Left lobe of liver (tissue), 2 donors: ENCODE measurements around the gene AOPEP. TPM values are rescaled to one million over a fixed set of nuclear protein-coding genes. Genes with fewer than 3 reads are reported as not detected.

ENCODE experiments used
- ATAC-seq: fragments of 200-7000 bp; cut with Tn5 transposase; one replicate; pipeline ENCODE4 v1.9.1; 2020; ENCODE audit warnings: mild to moderate bottlenecking, moderate library complexity
- DNase-seq: peaks from one replicate; pipeline ENCODE4 v3.0.0-alpha.2; 2020; ENCODE audit warnings: low spot score
- total RNA-seq: library from RNA; stranded (reverse); gene quantifications from one replicate; pipeline ENCODE4 v1.2.1, GENCODE V29; 2021
- donor health status: DM: no; HTN: no; CAD: no; lungs with moderate emphysema.
- donor health status: DM: no; HTN: yes; CAD: no.

AOPEP gene
- total RNA-seq, 1 donor from 2014 or later: 75.5 TPM

DNA sequence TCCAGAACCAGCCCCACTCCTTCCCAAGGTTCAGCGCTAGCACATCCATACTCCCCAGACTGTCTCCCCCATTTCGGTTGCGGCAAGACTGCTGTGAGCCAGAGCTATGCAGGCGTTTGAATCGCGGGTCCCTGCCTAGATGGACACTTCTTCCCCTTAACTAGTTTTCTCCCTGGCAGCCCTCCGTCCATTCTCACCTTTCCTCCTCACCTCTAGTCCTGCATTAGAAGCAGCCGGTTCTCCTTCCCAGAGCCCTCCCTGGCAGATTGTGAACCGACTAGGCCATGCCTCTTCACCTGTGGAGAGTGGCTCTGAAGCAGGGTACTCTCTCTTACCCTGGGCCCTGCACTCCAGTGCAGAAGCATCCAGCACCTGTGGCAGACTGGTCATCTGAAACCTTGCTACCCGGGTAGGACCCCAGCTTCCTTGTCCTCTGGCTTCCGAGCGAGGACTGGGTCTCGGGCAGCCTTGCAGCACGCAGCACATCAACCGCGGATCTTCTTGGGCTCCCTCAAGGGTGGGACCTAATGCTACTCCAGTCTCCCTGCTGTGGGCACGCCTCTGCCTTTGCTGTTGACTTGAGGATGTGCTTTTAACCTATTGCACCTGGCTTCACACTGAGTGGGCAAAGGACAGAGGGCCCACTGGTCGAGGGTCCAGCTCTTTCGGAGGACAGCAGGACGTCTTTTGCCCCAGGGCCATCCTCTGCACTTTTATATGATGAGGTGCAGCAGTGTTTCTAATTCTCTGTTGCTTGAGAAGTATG lies 183.6 kb downstream of the AOPEP start:
- DNase-seq (no peak), ATAC-seq (no peak)

DNA sequence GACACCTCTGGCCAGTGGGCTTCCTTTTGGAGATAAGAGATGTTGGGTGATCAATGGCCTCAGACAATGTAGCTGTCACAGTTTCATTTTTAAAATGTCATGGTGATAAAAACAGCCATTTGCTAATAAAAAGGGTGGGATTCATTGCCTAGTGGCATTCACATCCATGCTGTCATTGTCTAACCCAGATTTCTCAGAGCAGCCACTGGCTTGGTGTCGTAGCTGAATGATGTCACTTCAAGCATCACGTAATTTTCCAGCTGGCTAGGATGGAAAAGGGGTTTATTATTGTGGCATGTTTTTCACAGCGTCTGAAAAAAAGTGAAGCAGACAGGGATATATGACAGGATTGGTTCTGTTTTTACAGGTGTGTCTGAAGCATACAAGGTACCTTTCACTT lies 184.7 kb downstream of the AOPEP start:
- no peak for ATAC-seq
- no peak for DNase-seq

DNA sequence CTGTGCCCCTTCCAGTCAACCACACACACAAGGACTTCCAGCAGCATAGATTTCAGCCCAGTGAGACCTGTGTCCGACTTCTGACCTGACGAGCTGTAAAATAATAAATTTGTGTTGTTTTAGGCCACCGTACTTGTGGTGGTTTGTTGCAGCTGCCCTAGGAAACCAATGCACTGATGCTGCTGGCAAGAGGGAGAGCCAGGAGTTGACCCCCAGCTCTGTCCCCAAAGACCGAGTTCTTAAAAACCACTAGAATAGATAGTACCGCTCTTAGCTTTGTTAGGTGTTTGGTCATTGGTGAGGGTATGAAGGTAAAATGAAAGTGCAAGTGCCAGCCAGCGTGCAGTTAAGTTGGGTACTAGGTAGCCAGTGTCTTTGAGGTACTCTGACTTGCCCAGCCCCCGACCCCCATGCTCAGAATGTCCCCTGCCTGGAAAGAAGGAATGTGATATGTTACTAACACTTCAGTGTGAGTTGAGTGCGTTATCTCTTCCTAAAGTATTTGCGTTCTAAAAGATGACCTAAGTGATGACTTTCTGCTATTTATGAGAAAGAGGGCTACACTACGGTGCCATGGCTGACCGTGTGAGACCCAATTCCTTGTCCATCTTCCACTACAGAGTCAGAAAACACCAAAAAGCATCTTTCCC lies 185.6 kb downstream of the AOPEP start:
- ATAC-seq (no peak), DNase-seq (no peak)

DNA sequence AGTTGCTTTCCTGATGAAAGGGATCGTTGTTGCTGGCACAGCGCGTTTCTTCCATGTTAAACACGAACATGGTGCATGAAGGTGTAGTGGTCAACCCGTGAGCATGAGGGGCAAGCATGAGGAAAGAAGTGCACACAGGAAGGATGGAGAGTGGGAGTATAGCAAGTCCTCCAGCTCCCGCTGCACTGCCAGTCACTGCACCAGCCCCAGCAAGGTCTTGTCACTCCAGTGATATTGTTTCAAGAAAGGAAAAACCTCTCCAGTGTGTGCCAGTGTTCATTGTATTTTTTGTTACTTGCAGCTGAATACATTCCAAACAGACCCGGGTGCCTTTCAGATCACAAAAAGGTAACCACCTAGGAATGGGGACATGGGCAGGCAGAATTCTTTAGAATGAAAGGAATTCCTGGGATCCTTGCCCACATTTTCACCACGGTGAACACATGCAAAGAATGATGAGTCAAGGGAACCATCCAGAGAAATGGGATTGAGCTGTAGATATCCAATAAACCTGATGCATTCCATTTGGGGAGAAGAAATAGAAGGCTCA lies 186.3 kb downstream of the AOPEP start:
- ATAC-seq (no peak), DNase-seq (no peak)

DNA sequence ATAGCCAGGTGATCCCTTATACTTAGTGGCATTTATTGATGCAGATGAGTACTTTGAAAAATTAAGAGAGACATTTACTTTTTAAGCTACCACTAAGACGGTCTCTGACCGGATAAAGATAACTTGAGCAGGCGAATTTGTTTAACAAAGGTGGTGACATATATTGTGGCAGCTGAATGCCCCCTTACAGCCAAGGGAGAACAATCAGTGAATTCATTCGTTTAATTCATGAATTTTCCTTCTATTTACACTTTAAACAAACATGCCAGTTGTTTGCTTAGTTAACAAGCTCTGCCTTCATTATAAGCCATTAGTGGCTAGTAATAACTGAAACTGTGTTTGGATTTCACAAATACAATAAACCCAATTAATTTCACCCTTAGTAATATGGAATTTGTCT lies 187.1 kb downstream of the AOPEP start:
- ATAC-seq: no peak
- DNase-seq: no peak

DNA sequence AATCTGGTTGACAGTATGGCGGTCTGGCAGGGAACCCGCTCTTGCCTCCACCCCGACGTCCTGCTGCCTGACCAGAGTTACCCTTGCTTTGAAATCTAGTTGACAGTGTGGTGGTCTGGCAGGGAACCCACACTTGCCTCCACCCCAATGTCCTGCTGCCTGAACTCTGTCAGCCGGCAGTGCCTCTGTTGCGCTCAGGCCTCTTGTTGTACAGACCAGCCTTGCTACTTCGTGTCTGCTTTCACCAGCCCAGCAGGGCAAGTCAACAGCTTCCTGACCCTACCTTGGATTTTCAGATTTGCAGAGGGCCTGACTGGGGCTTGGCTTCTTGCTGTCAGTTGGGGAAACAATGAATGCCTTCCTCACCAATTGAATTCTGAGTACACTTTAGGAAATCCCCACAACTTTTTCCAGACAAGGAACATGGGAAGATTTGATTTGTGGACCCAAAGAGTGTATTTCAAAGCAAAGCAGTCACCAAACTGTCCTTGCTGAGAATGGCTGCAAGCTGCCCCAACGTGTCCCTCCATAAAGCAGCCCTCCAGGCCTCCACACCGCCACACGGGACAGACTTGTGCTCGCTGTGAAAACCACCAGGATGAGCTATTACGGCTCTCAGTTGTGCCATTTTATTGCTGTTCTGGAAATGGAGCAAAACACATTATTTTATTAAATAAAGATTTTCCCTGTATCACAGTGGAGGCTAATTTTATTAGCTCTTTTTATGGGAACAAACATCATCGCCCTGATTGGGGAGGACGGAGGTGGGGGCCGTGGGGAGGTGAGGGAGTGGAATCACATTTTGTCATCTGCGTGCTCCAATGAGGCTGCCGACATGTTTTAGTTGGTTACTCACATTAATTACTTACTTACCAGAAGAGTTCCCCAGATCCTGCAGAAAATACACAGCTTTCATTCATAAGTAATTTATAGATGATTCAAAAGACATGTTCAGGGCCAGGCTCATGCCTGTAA lies 189.3 kb downstream of the AOPEP start:
- DNase-seq: peak; percentile 15

DNA sequence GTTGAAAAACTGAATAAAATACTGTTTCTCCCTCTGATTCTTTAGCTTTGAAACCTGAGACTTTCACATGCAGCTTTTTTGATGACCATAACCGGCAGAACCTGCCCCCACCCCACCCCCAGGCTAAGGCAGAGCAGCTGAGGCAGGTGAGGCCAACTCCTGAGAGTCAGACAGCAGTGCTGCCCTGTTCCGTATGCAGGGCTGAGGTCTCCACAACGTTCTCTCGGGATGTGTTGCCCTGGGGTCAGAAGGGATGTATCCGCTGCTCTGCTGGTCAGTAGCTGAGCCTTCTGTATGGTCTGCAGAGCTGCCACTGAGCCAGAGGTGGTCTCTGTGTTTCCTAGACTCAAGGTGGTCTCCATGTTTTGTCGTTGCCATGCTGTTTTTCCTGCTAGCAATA lies 190.5 kb downstream of the AOPEP start:
- DNase-seq: peak; percentile 42

More for the DNA sequence above, 189.3 kb downstream of the AOPEP start:
- ATAC-seq: no peak

DNA sequence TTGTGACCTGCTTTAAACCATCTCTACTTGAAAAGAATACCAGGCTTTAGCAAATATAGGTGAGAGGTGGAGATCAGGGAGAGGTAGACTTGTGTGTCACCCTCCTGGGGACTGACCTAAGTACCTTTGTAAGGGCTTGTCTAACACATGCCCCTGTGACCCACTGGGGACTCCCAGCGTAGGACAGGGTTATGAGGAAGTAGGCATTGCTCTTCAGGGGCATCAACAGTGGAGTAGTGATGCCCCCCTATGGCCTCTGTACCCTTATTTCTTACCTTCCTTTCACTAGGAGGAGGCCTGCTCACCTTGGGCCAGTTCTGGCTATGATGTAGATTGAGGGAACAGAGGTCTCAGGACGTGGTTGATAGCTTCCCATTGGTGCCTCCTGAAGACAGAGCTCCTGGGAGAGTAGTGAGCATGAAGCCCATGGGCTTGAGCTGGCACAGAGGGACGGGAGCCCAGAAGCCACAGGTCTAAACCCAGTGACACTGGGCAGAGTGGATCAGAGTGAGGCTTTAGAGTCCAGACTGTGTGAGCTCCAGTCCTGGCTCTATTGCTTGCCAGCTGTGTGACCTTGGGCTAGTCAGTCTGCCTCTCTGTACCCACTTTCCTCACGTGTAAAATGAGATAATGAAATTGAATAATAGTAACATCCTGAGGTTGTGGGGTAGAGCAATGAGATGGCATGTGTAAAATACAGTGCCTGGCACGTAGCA lies 191.7 kb downstream of the AOPEP start:
- ATAC-seq (peak; percentile 11), DNase-seq (peak; percentile 31)

More for the DNA sequence above, 190.5 kb downstream of the AOPEP start:
- ATAC-seq: no peak

DNA sequence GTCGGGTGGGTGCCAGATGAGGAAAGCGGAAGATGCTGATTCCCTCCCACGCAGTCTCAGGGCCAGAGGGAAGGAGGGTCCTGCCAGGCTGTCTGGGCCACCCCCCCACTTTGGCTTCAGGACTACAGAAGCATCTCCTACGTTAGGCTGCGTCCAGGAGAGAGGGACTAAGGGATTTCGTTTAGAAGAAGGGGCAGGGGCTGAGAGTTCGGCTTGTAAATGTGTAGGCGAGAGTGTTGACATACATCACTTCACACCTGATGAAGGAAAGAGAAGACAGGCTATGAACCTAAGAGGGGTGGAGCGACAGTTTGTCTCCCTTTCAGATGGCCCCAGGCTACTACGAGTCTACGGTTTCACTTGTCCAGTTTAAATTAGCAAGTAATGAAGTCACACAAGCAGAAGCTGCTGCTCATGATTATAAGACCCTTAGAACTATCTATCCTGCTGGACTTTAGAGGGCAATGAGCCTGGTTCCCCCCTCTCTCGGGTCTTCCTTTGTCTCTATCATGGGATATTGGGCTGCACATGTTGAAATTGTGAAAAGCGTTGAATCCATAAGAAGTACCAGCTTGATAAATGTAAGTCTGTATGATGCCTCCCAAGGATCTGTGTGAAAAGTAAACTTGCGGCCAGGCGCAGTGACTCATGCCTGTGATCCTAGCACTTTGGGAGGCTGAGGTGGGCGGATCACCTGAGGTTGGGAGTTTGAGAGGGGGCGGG lies 193.0 kb downstream of the AOPEP start:
- peak; percentile 39 for DNase-seq
- ATAC-seq: no peak

DNA sequence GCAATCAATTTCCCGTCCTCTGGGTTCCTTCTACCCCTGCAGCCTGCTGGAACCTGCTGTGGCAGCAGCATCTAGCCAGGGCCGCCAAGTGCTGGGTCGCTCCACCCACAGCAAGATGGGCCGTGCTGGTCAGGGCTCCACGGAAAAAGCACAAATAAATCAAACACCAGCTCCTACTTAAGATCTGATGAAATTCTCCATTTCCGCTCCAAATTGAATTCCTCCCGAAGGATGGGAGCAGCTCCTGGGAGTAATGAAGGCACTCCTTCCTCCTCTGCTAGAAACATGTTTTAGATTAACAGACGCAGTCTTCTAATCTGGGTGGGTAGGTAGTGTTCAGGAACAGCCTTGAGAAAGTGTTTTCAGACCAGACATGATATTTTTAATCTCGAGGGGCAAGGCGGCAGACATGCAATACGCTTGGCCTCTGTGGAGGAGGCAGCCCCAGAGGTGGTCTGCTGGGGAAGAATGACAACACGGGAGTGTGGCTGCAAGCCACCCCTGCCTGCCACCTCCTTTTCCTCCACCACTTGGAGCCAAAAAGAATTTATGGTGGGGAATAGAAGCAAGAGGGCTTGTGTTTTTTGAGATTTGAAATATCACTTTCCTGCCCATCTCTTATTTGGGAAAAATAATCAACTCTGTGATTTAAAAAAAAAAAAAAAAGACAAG lies 194.1 kb downstream of the AOPEP start:
- DNase-seq: no peak
- no peak for ATAC-seq

DNA sequence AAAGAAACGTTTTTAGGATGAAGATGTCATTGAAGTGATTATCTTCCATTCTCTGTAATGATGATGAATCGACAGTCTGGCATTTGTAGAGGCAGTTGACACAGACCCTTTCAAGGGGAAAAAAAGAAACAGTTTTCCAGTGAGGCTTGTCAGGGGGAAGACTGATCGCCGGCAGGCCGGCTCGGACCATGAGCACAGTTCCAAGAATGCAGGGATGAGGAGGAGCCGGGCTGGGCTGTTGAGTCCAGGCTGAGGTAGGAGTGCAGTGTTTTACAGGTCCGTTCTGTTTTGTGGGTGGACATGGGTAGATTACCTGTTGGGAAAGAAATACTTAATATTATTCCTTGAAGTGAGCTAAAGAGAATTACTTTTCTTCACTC lies 194.6 kb downstream of the AOPEP start:
- DNase-seq (no peak), ATAC-seq (no peak)

DNA sequence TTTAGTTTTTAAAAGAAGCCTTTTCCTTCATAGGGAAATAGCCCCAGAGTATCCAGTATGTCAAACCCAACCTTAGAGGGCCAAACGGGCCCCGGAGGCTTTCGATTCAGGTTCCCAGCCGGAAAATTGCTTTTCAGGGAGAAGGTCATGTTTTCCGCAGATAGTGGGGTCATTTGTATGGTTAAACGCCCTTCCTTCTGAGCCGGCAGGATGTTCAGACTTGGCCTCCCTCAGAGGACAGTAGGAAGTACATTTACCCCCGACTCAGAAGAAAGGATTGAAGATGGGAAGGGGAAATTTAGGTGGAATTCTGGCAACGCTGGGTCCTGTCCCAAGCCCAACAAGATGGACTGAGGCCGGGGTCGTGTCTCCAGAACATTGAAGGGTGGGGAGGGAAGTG lies 195.2 kb downstream of the AOPEP start:
- no peak for ATAC-seq
- no peak for DNase-seq

DNA sequence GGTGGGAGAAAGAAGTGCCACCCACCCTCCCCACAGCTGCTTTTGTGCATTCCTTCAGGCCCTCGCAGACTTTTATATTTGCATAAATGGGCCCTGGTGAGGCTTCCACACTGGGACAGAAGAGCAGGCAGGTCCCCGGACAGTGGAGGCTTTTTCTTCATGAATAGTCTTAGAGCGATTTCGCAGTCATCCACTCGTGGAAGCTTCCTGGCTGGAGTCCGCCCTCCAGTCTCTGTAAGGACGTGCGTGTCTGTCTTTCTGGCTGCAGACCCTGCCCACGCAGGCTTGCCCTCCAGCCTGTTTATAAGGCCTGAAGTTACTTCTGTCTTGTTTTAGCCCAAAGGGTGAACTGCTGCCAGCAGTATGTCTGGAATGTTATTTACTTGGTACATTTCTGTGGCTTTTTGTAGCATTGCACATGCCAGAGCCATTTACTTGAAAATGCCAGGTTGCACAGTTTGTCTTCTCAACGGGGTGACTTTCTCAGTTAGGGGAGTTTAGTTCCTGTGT lies 195.7 kb downstream of the AOPEP start:
- ATAC-seq: peak; percentile 54
- DNase-seq: no peak

DNA sequence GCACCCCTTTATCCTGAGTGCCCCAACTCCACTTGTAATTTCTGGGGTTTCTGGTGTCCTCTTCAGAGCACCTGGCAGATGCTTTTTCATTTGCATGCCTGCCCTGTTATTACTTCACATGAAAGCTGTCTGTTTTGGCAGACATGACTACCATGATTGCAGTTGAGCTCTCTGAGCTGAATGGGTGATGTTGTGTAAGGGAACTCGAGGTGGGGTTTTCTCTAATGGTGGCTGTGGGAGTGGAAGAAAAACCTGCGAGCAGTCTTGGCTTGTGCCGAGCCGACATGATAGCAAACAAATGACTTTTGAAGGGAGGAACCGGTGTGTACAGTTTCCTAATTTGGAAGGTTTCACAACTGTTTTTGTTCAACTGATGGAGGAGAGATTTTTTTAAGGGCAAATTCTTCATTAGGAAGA lies 196.2 kb downstream of the AOPEP start:
- ATAC-seq (peak; percentile 61), DNase-seq (no peak)

DNA sequence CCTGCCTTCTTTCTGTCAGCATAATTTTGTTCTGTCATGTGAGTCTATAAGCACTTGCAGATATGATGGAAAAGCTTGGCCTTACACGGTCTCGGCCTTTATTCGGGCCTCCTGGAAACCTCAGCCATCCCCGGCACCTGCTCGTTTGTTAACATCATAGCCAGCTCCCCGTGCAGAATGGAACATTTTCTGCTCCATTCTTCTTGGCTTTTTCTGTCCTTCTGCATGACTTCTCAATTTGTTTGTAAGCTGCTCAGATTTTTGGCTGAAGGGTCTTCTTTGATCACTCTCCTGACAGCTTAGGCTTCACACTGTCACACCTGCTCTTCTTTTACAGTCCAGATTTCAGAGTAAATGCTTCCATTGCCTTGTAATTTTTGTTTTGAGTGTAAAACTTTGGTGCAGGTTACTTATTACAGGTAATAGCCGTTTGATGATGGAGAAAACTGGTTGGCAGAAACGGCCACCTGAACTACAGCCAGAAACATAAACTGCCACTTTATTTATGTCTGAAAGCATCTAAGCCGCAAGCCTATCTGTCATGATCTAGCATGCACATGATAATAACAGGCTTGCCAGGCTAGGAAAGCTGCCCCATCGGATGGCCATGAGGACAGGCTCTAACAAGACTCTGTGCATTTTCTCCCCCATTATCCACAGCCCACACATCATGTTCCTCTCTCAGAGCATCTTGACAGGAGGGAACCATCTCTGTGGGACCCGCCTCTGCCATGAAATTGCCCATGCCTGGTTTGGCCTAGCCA lies 197.0 kb downstream of the AOPEP start:
- ATAC-seq (no peak), DNase-seq (no peak)

DNA sequence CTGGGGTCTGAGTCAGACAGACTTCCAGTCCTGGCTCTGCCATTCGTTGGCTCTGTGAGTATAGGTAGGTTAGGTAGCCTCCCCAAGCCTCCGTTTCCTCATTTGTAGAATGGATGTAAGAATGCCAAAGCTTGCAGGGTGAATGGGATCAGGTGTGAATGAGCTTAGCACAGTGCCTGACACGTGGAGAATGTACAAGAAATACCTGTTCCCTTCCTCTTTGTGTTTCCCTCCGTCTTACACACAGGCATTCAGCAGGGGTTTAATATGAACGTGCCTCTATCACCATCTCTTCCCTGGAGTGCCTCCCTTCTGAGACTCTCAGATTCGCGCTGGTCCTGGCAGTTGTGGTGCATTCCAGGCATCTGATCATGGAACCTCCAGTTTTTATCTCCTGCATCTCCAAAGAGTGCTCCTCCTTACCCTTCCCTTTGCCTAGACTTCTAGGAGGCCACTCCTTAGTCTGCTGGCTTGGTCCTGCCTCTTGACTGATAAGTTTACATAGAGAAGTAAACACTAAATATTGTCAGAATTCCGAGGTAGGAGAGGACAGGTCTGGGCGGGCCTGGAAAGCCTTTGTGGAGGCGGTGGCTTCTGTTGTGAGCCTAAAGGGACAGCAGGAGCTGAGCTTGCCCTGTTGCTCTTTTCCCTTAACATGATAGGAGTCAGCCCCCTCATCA lies 199.4 kb downstream of the AOPEP start:
- ATAC-seq (no peak), DNase-seq (no peak)

DNA sequence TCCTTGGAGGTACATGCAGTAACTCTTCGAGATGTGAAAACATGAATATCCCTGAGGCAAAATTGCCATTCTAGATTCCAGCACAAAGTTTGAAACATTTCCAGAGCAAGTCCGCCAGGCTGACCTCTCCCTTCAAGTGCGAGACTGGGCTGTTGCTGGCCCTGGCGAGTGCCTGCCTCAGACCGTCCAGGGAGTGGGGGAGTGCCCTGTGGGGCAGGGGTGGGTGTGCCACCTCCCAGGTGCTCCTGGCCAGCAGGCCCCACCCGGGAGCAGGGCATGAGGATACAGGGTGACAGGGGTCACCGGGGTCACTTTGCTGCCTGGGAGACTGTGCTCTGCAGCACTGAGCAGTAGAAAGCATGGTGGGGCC lies 199.9 kb downstream of the AOPEP start:
- DNase-seq: no peak
- ATAC-seq: peak; percentile 61
